Activated T-cell treated with anti-CD3 and anti-CD28 coated beads, Interleukin-2, amount 50 U/mL, for 72 hours (primary cell): ENCODE measurements around the gene CNGA2. TPM values are rescaled to one million over a fixed set of nuclear protein-coding genes. Genes with fewer than 3 reads are reported as not detected.
"Not testable (repeated sequence)": the region's sequence is repeated elsewhere in the genome, so short reads cannot be mapped to it uniquely, and the experiment has no call there.

Experiments
- ATAC-seq, 2 donors: fragments of 150-1000 bp; cut with Tn5 transposase; replicated peaks in 1 of 2; 2 replicates each; pipeline ENCODE4 v1.10.0; 2021; ENCODE audit warnings: moderate library complexity in 2 of 2, mild to moderate bottlenecking in 1 of 2
- DNase-seq, 2 donors: peaks; one replicate each; pipeline ENCODE4 v3.0.0; 2021 to 2022; ENCODE audit warnings: mixed read lengths in 1 of 2
- H3K27ac Mint-ChIP-seq: one replicate; pipeline ENCODE4 v1.8.0; 2022; ENCODE audit warnings: mild to moderate bottlenecking, moderate library complexity, mixed read lengths
- H3K27me3 Mint-ChIP-seq: one replicate; pipeline ENCODE4 v1.8.0; 2022; ENCODE audit warnings: low read depth, mixed read lengths
- H3K36me3 Mint-ChIP-seq, 2 donors: one replicate each; pipeline ENCODE4 v1.8.0; 2022; ENCODE audit warnings: mixed read lengths in 2 of 2, mild to moderate bottlenecking in 1 of 2; ENCODE audit not compliant: insufficient read depth in 2 of 2
- H3K4me1 Mint-ChIP-seq: one replicate; pipeline ENCODE4 v1.8.0; 2022; ENCODE audit warnings: low read depth, mixed read lengths
- H3K4me3 Mint-ChIP-seq, 2 donors: one replicate each; pipeline ENCODE4 v1.8.0; 2022; ENCODE audit warnings: mild to moderate bottlenecking in 2 of 2, mixed read lengths in 2 of 2, moderate library complexity in 2 of 2
- H3K9me3 Mint-ChIP-seq, 2 donors: one replicate each; pipeline ENCODE4 v1.8.0; 2022; ENCODE audit warnings: mixed read lengths in 2 of 2
- total RNA-seq, 2 donors: library from RNA; stranded (reverse); gene quantifications; one replicate each; pipeline ENCODE4 v1.2.3, GENCODE V29; 2022

Gene CNGA2
- not detected for total RNA-seq

- no peak for ATAC-seq
- no peak within 1 kb of the TSS for H3K27ac Mint-ChIP-seq
- peaks cover 52% of the 10 kb centered on the region for H3K27me3 Mint-ChIP-seq
- H3K4me3 Mint-ChIP-seq, result no peak within 1 kb of the TSS
- no peaks in the 10 kb centered on the region for H3K4me1 Mint-ChIP-seq
- DNase-seq, result no peak
- H3K9me3 Mint-ChIP-seq, result no peaks in the 10 kb centered on the region
- no peaks in the 10 kb centered on the region for H3K36me3 Mint-ChIP-seq
These were observed at the start of gene CNGA2 for GRCh38 chrX:151734446-151734845. TSS of gene CNGA2 (plus strand) at chrX:151734746. CDS start at chrX:151738484, 3,738 bp downstream.

- no peak overlapping the region for H3K4me3 Mint-ChIP-seq
- DNase-seq (no peak), ATAC-seq (no peak)
- H3K9me3 Mint-ChIP-seq, result no peaks in the 10 kb centered on the region
- peaks cover 26% of the 10 kb centered on the region for H3K27me3 Mint-ChIP-seq
- no peak overlapping the region for H3K27ac Mint-ChIP-seq
- no peaks in the 10 kb centered on the region for H3K4me1 Mint-ChIP-seq
- H3K36me3 Mint-ChIP-seq, result no peaks in the 10 kb centered on the region
These were observed 46.9 kb upstream of the CNGA2 start for GRCh38 chrX:151687635-151688034.

- H3K4me3 Mint-ChIP-seq, result no peak overlapping the region
- H3K9me3 Mint-ChIP-seq, result no peaks in the 10 kb centered on the region
- ATAC-seq (no peak), DNase-seq (no peak)
- H3K27me3 Mint-ChIP-seq, result peaks cover 23% of the 10 kb centered on the region
- H3K4me1 Mint-ChIP-seq, result no peaks in the 10 kb centered on the region
- H3K36me3 Mint-ChIP-seq, result no peaks in the 10 kb centered on the region
- H3K27ac Mint-ChIP-seq, result no peak overlapping the region
These were observed 45.9 kb upstream of the CNGA2 start for GRCh38 chrX:151688695-151689094.

GRCh38 chrX:151692825-151693224, 41.7 kb upstream of the CNGA2 start:
- ATAC-seq (no peak), DNase-seq (no peak)
- Mint-ChIP-seq H3K27ac (no peak overlapping the region), H3K4me3 (no peak overlapping the region), H3K27me3 (peaks cover 34% of the 10 kb centered on the region), H3K4me1 (no peaks in the 10 kb centered on the region), H3K9me3 (no peaks in the 10 kb centered on the region), H3K36me3 (no peaks in the 10 kb centered on the region)

GRCh38 chrX:151694121-151694520, 40.4 kb upstream of the CNGA2 start:
- no peaks in the 10 kb centered on the region for H3K4me1 Mint-ChIP-seq
- H3K4me3 Mint-ChIP-seq, result no peak overlapping the region
- ATAC-seq (no peak), DNase-seq (no peak)
- no peak overlapping the region for H3K27ac Mint-ChIP-seq
- peaks cover 34% of the 10 kb centered on the region for H3K27me3 Mint-ChIP-seq
- no peaks in the 10 kb centered on the region for H3K36me3 Mint-ChIP-seq
- H3K9me3 Mint-ChIP-seq, result no peaks in the 10 kb centered on the region

- ATAC-seq, result no peak
- H3K9me3 Mint-ChIP-seq, result no peaks in the 10 kb centered on the region
- H3K4me1 Mint-ChIP-seq, result no peaks in the 10 kb centered on the region
- peaks cover 34% of the 10 kb centered on the region for H3K27me3 Mint-ChIP-seq
- H3K36me3 Mint-ChIP-seq, result no peaks in the 10 kb centered on the region
- DNase-seq, result no peak
- H3K4me3 Mint-ChIP-seq, result no peak within 1 kb of the TSS
- no peak within 1 kb of the TSS for H3K27ac Mint-ChIP-seq
These were observed 39.6 kb upstream of the CNGA2 start, which contains the start of gene PRRG3 for GRCh38 chrX:151694661-151695582. TSS of gene PRRG3 (plus strand) at chrX:151695458. CDS start at chrX:151698815, 3,357 bp downstream.

GRCh38 chrX:151695583-151696340, 38.8 kb upstream of the CNGA2 start:
- Mint-ChIP-seq H3K27ac (no peak overlapping the region), H3K4me3 (no peak overlapping the region), H3K36me3 (no peaks in the 10 kb centered on the region), H3K4me1 (no peaks in the 10 kb centered on the region), H3K27me3 (peaks cover 34% of the 10 kb centered on the region), H3K9me3 (no peaks in the 10 kb centered on the region)
- ATAC-seq (no peak), DNase-seq (no peak)

GRCh38 chrX:151697082-151697481, 37.5 kb upstream of the CNGA2 start:
- H3K9me3 Mint-ChIP-seq, H3K36me3 Mint-ChIP-seq, H3K27ac Mint-ChIP-seq, DNase-seq, H3K4me1 Mint-ChIP-seq, ATAC-seq, H3K4me3 Mint-ChIP-seq: not testable (repeated sequence)
- peaks cover 34% of the 10 kb centered on the region for H3K27me3 Mint-ChIP-seq

GRCh38 chrX:151697522-151697921, 37.0 kb upstream of the CNGA2 start:
- H3K9me3 Mint-ChIP-seq, result no peaks in the 10 kb centered on the region
- H3K4me3 Mint-ChIP-seq, result no peak overlapping the region
- no peaks in the 10 kb centered on the region for H3K36me3 Mint-ChIP-seq
- H3K4me1 Mint-ChIP-seq, result no peaks in the 10 kb centered on the region
- DNase-seq (no peak), ATAC-seq (no peak)
- no peak overlapping the region for H3K27ac Mint-ChIP-seq
- peaks cover 34% of the 10 kb centered on the region for H3K27me3 Mint-ChIP-seq

GRCh38 chrX:151698485-151698884, 36.1 kb upstream of the CNGA2 start:
- no peak overlapping the region for H3K4me3 Mint-ChIP-seq
- DNase-seq, result no peak
- H3K4me1 Mint-ChIP-seq, result no peaks in the 10 kb centered on the region
- no peaks in the 10 kb centered on the region for H3K9me3 Mint-ChIP-seq
- ATAC-seq, result no peak
- H3K27me3 Mint-ChIP-seq, result peaks cover 29% of the 10 kb centered on the region
- no peaks in the 10 kb centered on the region for H3K36me3 Mint-ChIP-seq
- no peak overlapping the region for H3K27ac Mint-ChIP-seq

GRCh38 chrX:151699746-151700145, 34.8 kb upstream of the CNGA2 start:
- H3K4me3 Mint-ChIP-seq, result no peak overlapping the region
- no peaks in the 10 kb centered on the region for H3K9me3 Mint-ChIP-seq
- H3K27me3 Mint-ChIP-seq, result peaks cover 30% of the 10 kb centered on the region
- H3K4me1 Mint-ChIP-seq, result no peaks in the 10 kb centered on the region
- DNase-seq (no peak), ATAC-seq (no peak)
- H3K27ac Mint-ChIP-seq, result no peak overlapping the region
- no peaks in the 10 kb centered on the region for H3K36me3 Mint-ChIP-seq

GRCh38 chrX:151700581-151700980, 34.0 kb upstream of the CNGA2 start:
- H3K4me1 Mint-ChIP-seq, result no peaks in the 10 kb centered on the region
- H3K4me3 Mint-ChIP-seq, result no peak overlapping the region
- DNase-seq (no peak), ATAC-seq (no peak)
- H3K36me3 Mint-ChIP-seq, result no peaks in the 10 kb centered on the region
- no peaks in the 10 kb centered on the region for H3K9me3 Mint-ChIP-seq
- no peak overlapping the region for H3K27ac Mint-ChIP-seq
- peaks cover 32% of the 10 kb centered on the region for H3K27me3 Mint-ChIP-seq

GRCh38 chrX:151701071-151701470, 33.5 kb upstream of the CNGA2 start:
- H3K4me1 Mint-ChIP-seq, result no peaks in the 10 kb centered on the region
- no peaks in the 10 kb centered on the region for H3K36me3 Mint-ChIP-seq
- DNase-seq, result no peak
- no peak overlapping the region for H3K27ac Mint-ChIP-seq
- H3K27me3 Mint-ChIP-seq, result peaks cover 32% of the 10 kb centered on the region
- no peak overlapping the region for H3K4me3 Mint-ChIP-seq
- H3K9me3 Mint-ChIP-seq, result no peaks in the 10 kb centered on the region
- ATAC-seq, result no peak
